GM18508 (cell line): ENCODE results near the gene RBM33.
A peak's percentile ranks its signal among the peaks of the same experiment; 100 is the strongest.
"Not testable (repeated sequence)": the region's sequence is repeated elsewhere in the genome, so short reads cannot be mapped to it uniquely, and the experiment has no call there.

Source experiments
- ATAC-seq: cut with Tn5 transposase; IDR thresholded peaks from one replicate; pipeline ENCODE4 v1.9.1; 2021; ENCODE audit warnings: moderate number of reproducible peaks; ENCODE audit not compliant: insufficient read depth, unreplicated experiment

Gene RBM33

GRCh38 chr7:155685791-155686160 is 41.3 kb downstream of the RBM33 start:
- peak; percentile 12 for ATAC-seq

- ATAC-seq = not testable (repeated sequence)
Measured at GRCh38 chr7:155686620-155687324, 42.3 kb downstream of the RBM33 start.

GRCh38 chr7:155688237-155688636 is 43.8 kb downstream of the RBM33 start:
- not testable (repeated sequence) for ATAC-seq

GRCh38 chr7:155690655-155691054 is 46.2 kb downstream of the RBM33 start:
- ATAC-seq = not testable (repeated sequence)

- no peak for ATAC-seq
Measured at GRCh38 chr7:155692317-155692716, 47.9 kb downstream of the RBM33 start.

- no peak for ATAC-seq
Measured at GRCh38 chr7:155693826-155694225, 49.4 kb downstream of the RBM33 start.

- no peak for ATAC-seq
Measured at GRCh38 chr7:155694851-155695250, 50.4 kb downstream of the RBM33 start.

- ATAC-seq = no peak
Measured at GRCh38 chr7:155696747-155697146, 52.3 kb downstream of the RBM33 start.

- no peak for ATAC-seq
Measured at GRCh38 chr7:155698633-155699032, 54.2 kb downstream of the RBM33 start.

GRCh38 chr7:155699180-155699579 is 54.7 kb downstream of the RBM33 start:
- ATAC-seq = no peak

- no peak for ATAC-seq
Measured at GRCh38 chr7:155700847-155701246, 56.4 kb downstream of the RBM33 start.

- no peak for ATAC-seq
Measured at GRCh38 chr7:155701972-155702544, 57.6 kb downstream of the RBM33 start.

GRCh38 chr7:155702616-155703015 is 58.2 kb downstream of the RBM33 start:
- ATAC-seq = no peak

GRCh38 chr7:155705623-155706360 is 61.3 kb downstream of the RBM33 start:
- no peak for ATAC-seq

GRCh38 chr7:155706376-155706775 is 61.9 kb downstream of the RBM33 start:
- ATAC-seq = no peak

GRCh38 chr7:155709453-155709852 is 65.0 kb downstream of the RBM33 start:
- ATAC-seq = peak; percentile 72

GRCh38 chr7:155710031-155710430 is 65.6 kb downstream of the RBM33 start:
- ATAC-seq = no peak

- ATAC-seq = no peak
Measured at GRCh38 chr7:155710530-155710929, 66.1 kb downstream of the RBM33 start.

GRCh38 chr7:155711081-155711480 is 66.6 kb downstream of the RBM33 start:
- ATAC-seq = no peak

GRCh38 chr7:155713384-155713783 is 68.9 kb downstream of the RBM33 start:
- no peak for ATAC-seq

GRCh38 chr7:155714702-155715101 is 70.2 kb downstream of the RBM33 start:
- ATAC-seq = no peak
